HEK293 (cell line): Measurements from ENCODE around the gene SSU72.
"Not testable (repeated sequence)": the region's sequence is repeated elsewhere in the genome, so short reads cannot be mapped to it uniquely, and the experiment has no call there.

ENCODE experiments used
- KLF9 ChIP-seq: fragments of 450-650 bp; formaldehyde crosslinking; IDR thresholded peaks from 2 replicates; pipeline ENCODE4 v1.5.1; 2016; ENCODE audit warnings: missing biosample characterization, missing genetic modification characterization, low read depth
- YY1 ChIP-seq: fragments of 450-650 bp; formaldehyde crosslinking; IDR thresholded peaks from 2 replicates; pipeline ENCODE4 v1.5.1; 2018; ENCODE audit warnings: missing biosample characterization, missing genetic modification characterization
- ZBTB21 ChIP-seq: fragments of 450-650 bp; formaldehyde crosslinking; IDR thresholded peaks from 2 replicates; pipeline ENCODE4 v1.5.1; 2017; ENCODE audit warnings: missing biosample characterization, missing genetic modification characterization
- ZNF121 ChIP-seq: fragments of 450-650 bp; formaldehyde crosslinking; IDR thresholded peaks from 2 replicates; pipeline ENCODE4 v1.5.1; 2016; ENCODE audit warnings: missing biosample characterization, missing genetic modification characterization
- ZNF521 ChIP-seq: fragments of 450-650 bp; formaldehyde crosslinking; IDR thresholded peaks from 2 replicates; pipeline ENCODE4 v1.5.1; 2017; ENCODE audit warnings: missing biosample characterization, mild to moderate bottlenecking, missing genetic modification characterization
- ZNF558 ChIP-seq: fragments of 450-650 bp; formaldehyde crosslinking; IDR thresholded peaks from 2 replicates; pipeline ENCODE4 v1.5.1; 2016; ENCODE audit warnings: missing biosample characterization, missing genetic modification characterization
- TF ChIP-seq, protein P1 (sequence below): fragments of 450-650 bp; formaldehyde crosslinking; IDR thresholded peaks from 2 replicates; pipeline ENCODE4 v1.5.1; 2016; ENCODE audit warnings: missing biosample characterization, missing genetic modification characterization
- TF ChIP-seq, protein P2 (sequence below): IDR thresholded peaks from 2 replicates; pipeline ENCODE4 v1.6.1; 2011; ENCODE audit warnings: mild to moderate bottlenecking, low read depth, low read length, borderline replicate concordance
- TF ChIP-seq, protein P3 (sequence below): fragments of 450-650 bp; formaldehyde crosslinking; IDR thresholded peaks from 2 replicates; pipeline ENCODE4 v1.5.1; 2016; ENCODE audit warnings: missing biosample characterization, missing genetic modification characterization
- TF ChIP-seq, protein P4 (sequence below): sonication (generic); formaldehyde crosslinking; IDR thresholded peaks from 2 replicates; pipeline ENCODE4 v1.8.1; 2022; ENCODE audit warnings: mild to moderate bottlenecking, moderate library complexity, missing genetic modification reagents

DNA sequence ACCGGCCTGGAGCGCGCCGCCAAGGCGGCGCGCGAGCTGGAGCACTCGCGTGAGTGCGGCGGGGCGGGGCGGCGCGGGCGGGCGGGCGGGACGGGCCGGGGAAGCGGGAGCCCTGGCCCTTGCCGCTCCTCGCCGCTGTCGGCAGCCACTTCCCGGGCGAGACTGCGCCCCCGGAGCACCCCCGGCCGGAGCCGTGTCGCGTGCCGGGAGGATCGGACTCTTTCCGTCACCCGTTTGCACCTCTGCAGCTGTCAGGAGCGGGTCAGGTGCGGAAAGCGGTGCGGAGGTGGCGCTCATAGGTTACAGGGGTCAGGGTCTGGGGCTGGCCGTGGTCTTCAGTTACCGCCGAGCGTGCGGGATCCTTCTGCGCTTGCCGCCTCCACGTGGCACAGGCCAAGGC lies 62.2 kb downstream of the SSU72 start:
- TF ChIP-seq, protein P1, sequence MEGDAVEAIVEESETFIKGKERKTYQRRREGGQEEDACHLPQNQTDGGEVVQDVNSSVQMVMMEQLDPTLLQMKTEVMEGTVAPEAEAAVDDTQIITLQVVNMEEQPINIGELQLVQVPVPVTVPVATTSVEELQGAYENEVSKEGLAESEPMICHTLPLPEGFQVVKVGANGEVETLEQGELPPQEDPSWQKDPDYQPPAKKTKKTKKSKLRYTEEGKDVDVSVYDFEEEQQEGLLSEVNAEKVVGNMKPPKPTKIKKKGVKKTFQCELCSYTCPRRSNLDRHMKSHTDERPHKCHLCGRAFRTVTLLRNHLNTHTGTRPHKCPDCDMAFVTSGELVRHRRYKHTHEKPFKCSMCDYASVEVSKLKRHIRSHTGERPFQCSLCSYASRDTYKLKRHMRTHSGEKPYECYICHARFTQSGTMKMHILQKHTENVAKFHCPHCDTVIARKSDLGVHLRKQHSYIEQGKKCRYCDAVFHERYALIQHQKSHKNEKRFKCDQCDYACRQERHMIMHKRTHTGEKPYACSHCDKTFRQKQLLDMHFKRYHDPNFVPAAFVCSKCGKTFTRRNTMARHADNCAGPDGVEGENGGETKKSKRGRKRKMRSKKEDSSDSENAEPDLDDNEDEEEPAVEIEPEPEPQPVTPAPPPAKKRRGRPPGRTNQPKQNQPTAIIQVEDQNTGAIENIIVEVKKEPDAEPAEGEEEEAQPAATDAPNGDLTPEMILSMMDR = not testable (repeated sequence)
- TF ChIP-seq, protein P2, sequence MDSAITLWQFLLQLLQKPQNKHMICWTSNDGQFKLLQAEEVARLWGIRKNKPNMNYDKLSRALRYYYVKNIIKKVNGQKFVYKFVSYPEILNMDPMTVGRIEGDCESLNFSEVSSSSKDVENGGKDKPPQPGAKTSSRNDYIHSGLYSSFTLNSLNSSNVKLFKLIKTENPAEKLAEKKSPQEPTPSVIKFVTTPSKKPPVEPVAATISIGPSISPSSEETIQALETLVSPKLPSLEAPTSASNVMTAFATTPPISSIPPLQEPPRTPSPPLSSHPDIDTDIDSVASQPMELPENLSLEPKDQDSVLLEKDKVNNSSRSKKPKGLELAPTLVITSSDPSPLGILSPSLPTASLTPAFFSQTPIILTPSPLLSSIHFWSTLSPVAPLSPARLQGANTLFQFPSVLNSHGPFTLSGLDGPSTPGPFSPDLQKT = not testable (repeated sequence)
- TF ChIP-seq, protein P3, sequence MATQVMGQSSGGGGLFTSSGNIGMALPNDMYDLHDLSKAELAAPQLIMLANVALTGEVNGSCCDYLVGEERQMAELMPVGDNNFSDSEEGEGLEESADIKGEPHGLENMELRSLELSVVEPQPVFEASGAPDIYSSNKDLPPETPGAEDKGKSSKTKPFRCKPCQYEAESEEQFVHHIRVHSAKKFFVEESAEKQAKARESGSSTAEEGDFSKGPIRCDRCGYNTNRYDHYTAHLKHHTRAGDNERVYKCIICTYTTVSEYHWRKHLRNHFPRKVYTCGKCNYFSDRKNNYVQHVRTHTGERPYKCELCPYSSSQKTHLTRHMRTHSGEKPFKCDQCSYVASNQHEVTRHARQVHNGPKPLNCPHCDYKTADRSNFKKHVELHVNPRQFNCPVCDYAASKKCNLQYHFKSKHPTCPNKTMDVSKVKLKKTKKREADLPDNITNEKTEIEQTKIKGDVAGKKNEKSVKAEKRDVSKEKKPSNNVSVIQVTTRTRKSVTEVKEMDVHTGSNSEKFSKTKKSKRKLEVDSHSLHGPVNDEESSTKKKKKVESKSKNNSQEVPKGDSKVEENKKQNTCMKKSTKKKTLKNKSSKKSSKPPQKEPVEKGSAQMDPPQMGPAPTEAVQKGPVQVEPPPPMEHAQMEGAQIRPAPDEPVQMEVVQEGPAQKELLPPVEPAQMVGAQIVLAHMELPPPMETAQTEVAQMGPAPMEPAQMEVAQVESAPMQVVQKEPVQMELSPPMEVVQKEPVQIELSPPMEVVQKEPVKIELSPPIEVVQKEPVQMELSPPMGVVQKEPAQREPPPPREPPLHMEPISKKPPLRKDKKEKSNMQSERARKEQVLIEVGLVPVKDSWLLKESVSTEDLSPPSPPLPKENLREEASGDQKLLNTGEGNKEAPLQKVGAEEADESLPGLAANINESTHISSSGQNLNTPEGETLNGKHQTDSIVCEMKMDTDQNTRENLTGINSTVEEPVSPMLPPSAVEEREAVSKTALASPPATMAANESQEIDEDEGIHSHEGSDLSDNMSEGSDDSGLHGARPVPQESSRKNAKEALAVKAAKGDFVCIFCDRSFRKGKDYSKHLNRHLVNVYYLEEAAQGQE = not testable (repeated sequence)
- not testable (repeated sequence) for TF ChIP-seq ZNF521; ZNF121 (tag by site-specific recombination); YY1 (tag by site-specific recombination); ZNF558 (tag by site-specific recombination); KLF9 (tag by site-specific recombination); ZBTB21 (tag by site-specific recombination)
- TF ChIP-seq, protein P4, sequence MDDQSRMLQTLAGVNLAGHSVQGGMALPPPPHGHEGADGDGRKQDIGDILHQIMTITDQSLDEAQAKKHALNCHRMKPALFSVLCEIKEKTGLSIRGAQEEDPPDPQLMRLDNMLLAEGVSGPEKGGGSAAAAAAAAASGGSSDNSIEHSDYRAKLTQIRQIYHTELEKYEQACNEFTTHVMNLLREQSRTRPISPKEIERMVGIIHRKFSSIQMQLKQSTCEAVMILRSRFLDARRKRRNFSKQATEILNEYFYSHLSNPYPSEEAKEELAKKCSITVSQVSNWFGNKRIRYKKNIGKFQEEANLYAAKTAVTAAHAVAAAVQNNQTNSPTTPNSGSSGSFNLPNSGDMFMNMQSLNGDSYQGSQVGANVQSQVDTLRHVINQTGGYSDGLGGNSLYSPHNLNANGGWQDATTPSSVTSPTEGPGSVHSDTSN (CRISPR knock-in tag) = not testable (repeated sequence)
